ENCODE measurements around the gene CBX1.
"Not testable (repeated sequence)": the region's sequence is repeated elsewhere in the genome, so short reads cannot be mapped to it uniquely, and the experiment has no call there.

Gene CBX1

GRCh38 chr17:48071654-48072053 lies 29.6 kb downstream of the CBX1 start:
- DNase-seq, result no peak

GRCh38 chr17:48070195-48070594 lies 31.1 kb downstream of the CBX1 start:
- DNase-seq, result no peak

- no peak for DNase-seq
Observed at GRCh38 chr17:48068491-48068961, 32.8 kb downstream of the CBX1 start.

GRCh38 chr17:48067808-48068207 lies 33.5 kb downstream of the CBX1 start:
- DNase-seq, result not testable (repeated sequence)

- no peak for DNase-seq
Observed at GRCh38 chr17:48067245-48067644, 34.0 kb downstream of the CBX1 start.

GRCh38 chr17:48066656-48067055 lies 34.6 kb downstream of the CBX1 start:
- no peak for DNase-seq

GRCh38 chr17:48066192-48066591 lies 35.1 kb downstream of the CBX1 start:
- no peak for DNase-seq

- DNase-seq, result no peak
Observed at GRCh38 chr17:48064638-48065037, 36.6 kb downstream of the CBX1 start.

- DNase-seq, result no peak
Observed at GRCh38 chr17:48062273-48062672, 39.0 kb downstream of the CBX1 start.

- no peak for DNase-seq
Observed at GRCh38 chr17:48060249-48060648, 41.0 kb downstream of the CBX1 start.

GRCh38 chr17:48059125-48059668 lies 42.1 kb downstream of the CBX1 start:
- DNase-seq, result no peak

GRCh38 chr17:48058393-48059124 lies 42.7 kb downstream of the CBX1 start:
- DNase-seq, result no peak

- no peak for DNase-seq
Observed at GRCh38 chr17:48057626-48058025, 43.7 kb downstream of the CBX1 start.

- no peak for DNase-seq
Observed at GRCh38 chr17:48056879-48057278, 44.4 kb downstream of the CBX1 start.

- DNase-seq, result no peak
Observed at GRCh38 chr17:48056246-48056745, 45.0 kb downstream of the CBX1 start.

- DNase-seq, result no peak
Observed at GRCh38 chr17:48055531-48056245, 45.6 kb downstream of the CBX1 start.

- peak in 1 of 2 experiments; percentile 20 for DNase-seq
Observed at GRCh38 chr17:48054238-48055185, 46.8 kb downstream of the CBX1 start.

- DNase-seq, result no peak
Observed at GRCh38 chr17:48053758-48054237, 47.5 kb downstream of the CBX1 start.

- peak in 1 of 2 experiments; percentile 55 for DNase-seq
Observed at GRCh38 chr17:48052956-48053757, 48.1 kb downstream of the CBX1 start.

- DNase-seq, result peak in 1 of 2 experiments; percentile 55
Observed at GRCh38 chr17:48051706-48052486, 49.4 kb downstream of the CBX1 start.

- no peak for DNase-seq
Observed at GRCh38 chr17:48051283-48051682, 50.0 kb downstream of the CBX1 start.
